MCF 10A (cell line): Measurements from ENCODE around the gene EIF4A3. TPM values are rescaled to one million over a fixed set of nuclear protein-coding genes. Genes with fewer than 3 reads are reported as not detected.

Experiments used
- BruUV-seq: library from RNA; stranded (reverse); fragments of 400-500 nt; replicated peaks from 2 replicates; lab custom pipeline; 2021; lab: Mats Ljungman, UMichigan
- CTCF ChIA-PET: fragments of 300-600 bp; sonication (Branson Sonifier 250); formaldehyde crosslinking; extraction: SDS; loops from one replicate; lab custom pipeline; 2021; ENCODE audit warnings: antibody characterized with exemption, inconsistent platforms; lab: Yijun Ruan, JAX
- POLR2A ChIA-PET: fragments of 300-600, 350-650 bp; sonication (Branson Sonifier 250); formaldehyde crosslinking; extraction: SDS; loops from one replicate; lab custom pipeline; 2020; ENCODE audit warnings: antibody characterized with exemption, inconsistent platforms; lab: Yijun Ruan, JAX
- DNase-seq: peaks from one replicate; pipeline ENCODE4 v3.0.0-alpha.2; 2018; ENCODE audit not compliant: unreplicated experiment
- H3K27ac Mint-ChIP-seq: one replicate; pipeline ENCODE4 v1.8.0; 2022; ENCODE audit warnings: mild to moderate bottlenecking, low read depth, mixed read lengths; ENCODE audit not compliant: unreplicated experiment
- H3K27me3 Mint-ChIP-seq: one replicate; pipeline ENCODE4 v1.8.0; 2022; ENCODE audit warnings: mixed read lengths; ENCODE audit not compliant: insufficient read depth, unreplicated experiment
- H3K36me3 Mint-ChIP-seq: one replicate; pipeline ENCODE4 v1.8.0; 2022; ENCODE audit warnings: mild to moderate bottlenecking, moderate library complexity, mixed read lengths; ENCODE audit not compliant: insufficient read depth, unreplicated experiment
- H3K4me1 Mint-ChIP-seq: one replicate; pipeline ENCODE4 v1.8.0; 2022; ENCODE audit warnings: mixed read lengths; ENCODE audit not compliant: insufficient read depth, unreplicated experiment
- H3K4me3 Mint-ChIP-seq: one replicate; pipeline ENCODE4 v1.8.0; 2022; ENCODE audit warnings: mild to moderate bottlenecking, moderate library complexity, mixed read lengths; ENCODE audit not compliant: unreplicated experiment
- H3K9me3 Mint-ChIP-seq: one replicate; pipeline ENCODE4 v1.8.0; 2022; ENCODE audit warnings: mixed read lengths; ENCODE audit not compliant: unreplicated experiment
- intact Hi-C: fragments of 100-400 bp; cut with micrococcal nuclease; formaldehyde crosslinking; loops from 2 replicates; pipeline ENCODE4 v1.14.1; 2022
- total RNA-seq: library from RNA; stranded (reverse); gene quantifications from 2 replicates; pipeline ENCODE4 v1.2.3, GENCODE V29; 2022
- TF ChIP-seq, protein P1 (sequence below): fragments of 200-600 bp; IDR thresholded peaks from one replicate; pipeline ENCODE4 v1.8.0; 2022; ENCODE audit warnings: antibody characterized with exemption, mild to moderate bottlenecking; ENCODE audit not compliant: unreplicated experiment

EIF4A3 gene
- total RNA-seq, 1 experiment from 2014 or later: 87.0 TPM

DNA sequence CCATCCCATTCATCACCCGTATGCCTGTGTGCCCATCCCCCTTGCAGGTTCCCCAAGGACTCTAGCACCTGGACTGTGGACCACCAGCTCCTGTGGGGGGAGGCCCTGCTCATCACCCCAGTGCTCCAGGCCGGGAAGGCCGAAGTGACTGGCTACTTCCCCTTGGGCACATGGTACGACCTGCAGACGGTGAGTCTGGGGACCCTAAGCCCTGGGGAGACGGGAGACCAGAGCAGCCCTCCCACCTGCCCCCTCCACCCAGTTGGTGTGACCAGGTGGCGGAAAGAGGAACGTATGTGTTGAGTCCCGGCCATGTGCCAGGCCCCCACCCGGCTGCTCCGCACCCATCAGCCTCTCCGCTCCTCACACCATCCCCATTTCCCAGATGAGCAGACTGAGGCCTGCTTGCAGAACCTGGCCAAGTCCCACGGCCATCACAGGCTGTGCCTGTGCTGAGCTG, 30.0 kb downstream of the EIF4A3 start:
- H3K4me3 Mint-ChIP-seq: no peak overlapping the region
- peaks cover 13% of the 10 kb centered on the region for H3K27me3 Mint-ChIP-seq

DNA sequence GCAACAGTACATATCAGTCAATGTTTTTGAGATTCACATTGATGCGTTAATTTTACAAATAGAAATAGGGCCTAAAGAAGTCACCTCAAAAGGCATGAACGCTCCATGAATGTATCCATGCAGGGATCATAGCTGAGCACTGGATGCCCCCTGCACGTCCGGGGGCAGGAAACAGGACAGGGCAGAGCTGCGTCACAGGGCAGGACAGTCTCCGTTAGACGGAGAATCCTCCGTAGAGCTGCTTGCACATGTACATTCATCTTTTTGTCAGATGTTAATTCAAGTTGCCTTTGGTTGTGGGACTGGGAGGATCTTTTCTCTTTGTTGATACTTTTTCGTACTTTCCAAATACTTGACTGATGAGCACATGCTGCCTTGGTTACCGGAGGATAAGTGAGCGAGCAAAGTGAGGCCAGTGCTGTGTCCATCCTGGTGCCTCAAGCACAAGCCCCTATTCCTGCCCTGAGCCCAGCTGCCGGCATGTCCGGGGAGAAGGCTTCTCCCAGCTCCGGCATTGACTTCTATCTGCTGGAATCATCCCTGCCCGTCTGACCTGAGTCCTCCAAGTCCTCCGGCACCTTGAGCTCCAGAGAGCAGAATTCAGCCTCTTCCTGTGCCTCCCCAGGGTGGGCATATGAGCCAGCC, 30.5 kb downstream of the EIF4A3 start:
- intact Hi-C loops: no loop called here
- TF ChIP-seq, protein P1, sequence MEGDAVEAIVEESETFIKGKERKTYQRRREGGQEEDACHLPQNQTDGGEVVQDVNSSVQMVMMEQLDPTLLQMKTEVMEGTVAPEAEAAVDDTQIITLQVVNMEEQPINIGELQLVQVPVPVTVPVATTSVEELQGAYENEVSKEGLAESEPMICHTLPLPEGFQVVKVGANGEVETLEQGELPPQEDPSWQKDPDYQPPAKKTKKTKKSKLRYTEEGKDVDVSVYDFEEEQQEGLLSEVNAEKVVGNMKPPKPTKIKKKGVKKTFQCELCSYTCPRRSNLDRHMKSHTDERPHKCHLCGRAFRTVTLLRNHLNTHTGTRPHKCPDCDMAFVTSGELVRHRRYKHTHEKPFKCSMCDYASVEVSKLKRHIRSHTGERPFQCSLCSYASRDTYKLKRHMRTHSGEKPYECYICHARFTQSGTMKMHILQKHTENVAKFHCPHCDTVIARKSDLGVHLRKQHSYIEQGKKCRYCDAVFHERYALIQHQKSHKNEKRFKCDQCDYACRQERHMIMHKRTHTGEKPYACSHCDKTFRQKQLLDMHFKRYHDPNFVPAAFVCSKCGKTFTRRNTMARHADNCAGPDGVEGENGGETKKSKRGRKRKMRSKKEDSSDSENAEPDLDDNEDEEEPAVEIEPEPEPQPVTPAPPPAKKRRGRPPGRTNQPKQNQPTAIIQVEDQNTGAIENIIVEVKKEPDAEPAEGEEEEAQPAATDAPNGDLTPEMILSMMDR: no peak
- Mint-ChIP-seq H3K9me3 (peaks cover 8% of the 10 kb centered on the region), H3K4me3 (no peak overlapping the region), H3K27me3 (peaks cover 13% of the 10 kb centered on the region), H3K36me3 (peaks cover 6% of the 10 kb centered on the region), H3K27ac (no peak overlapping the region), H3K4me1 (no peaks in the 10 kb centered on the region)
- CTCF ChIA-PET: interaction anchor here (0.6 to 1.1 kb wide), 2 partner anchors 12 to 29 kb away, joined by 3 to 7 read pairs; no protein-coding TSS in a partner anchor
- no TSS peak for BruUV-seq
- no peak for DNase-seq
- POLR2A ChIA-PET: interaction anchor here (2.4 kb wide), 1 partner anchor 29 kb away, joined by 9 read pairs; no protein-coding TSS in a partner anchor

More for the DNA sequence above, 30.0 kb downstream of the EIF4A3 start:
- Mint-ChIP-seq H3K27ac (no peak overlapping the region), H3K4me1 (no peaks in the 10 kb centered on the region), H3K9me3 (peaks cover 8% of the 10 kb centered on the region), H3K36me3 (peaks cover 6% of the 10 kb centered on the region)
- CTCF ChIA-PET: interaction anchor here (1.1 kb wide), 1 partner anchor 11 kb away, joined by 3 read pairs; no protein-coding TSS in a partner anchor
- TF ChIP-seq, protein P1: no peak
- intact Hi-C loops: no loop called here
- POLR2A ChIA-PET: interaction anchor here (2.4 kb wide), 1 partner anchor 28 kb away, joined by 9 read pairs; no protein-coding TSS in a partner anchor
- no peak for DNase-seq
- no TSS peak for BruUV-seq

DNA sequence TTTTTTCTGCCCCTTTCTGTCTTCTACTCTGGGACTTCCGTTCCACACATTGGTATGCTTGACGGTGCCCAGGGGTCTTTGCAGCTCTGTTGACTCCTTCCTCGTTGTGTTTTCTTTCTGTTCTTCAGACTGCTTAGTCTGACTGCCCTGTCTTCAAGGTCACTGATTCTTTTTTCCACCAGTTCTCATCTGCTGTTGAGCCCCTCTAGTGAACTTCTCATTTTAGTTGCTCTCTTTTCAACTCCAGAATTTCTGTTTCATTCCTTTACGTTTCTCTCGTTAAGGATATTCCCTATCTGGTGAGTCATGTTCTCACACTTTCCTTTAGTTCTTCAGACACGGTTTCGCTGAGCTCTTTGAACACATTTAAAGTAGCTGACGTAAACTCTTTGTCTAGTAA, 31.8 kb downstream of the EIF4A3 start:
- peaks cover 6% of the 10 kb centered on the region for H3K36me3 Mint-ChIP-seq
- H3K4me1 Mint-ChIP-seq: no peaks in the 10 kb centered on the region
- TF ChIP-seq, protein P1: no peak
- no TSS peak for BruUV-seq
- peaks cover 13% of the 10 kb centered on the region for H3K27me3 Mint-ChIP-seq
- H3K9me3 Mint-ChIP-seq: peaks cover 8% of the 10 kb centered on the region
- no peak overlapping the region for H3K4me3 Mint-ChIP-seq
- ChIA-PET POLR2A (interaction anchor here (0.7 to 2.4 kb wide), 3 partner anchors 13 to 30 kb away, joined by 4 to 9 read pairs (median 4); no protein-coding TSS in a partner anchor), CTCF (interaction anchor here (0.6 kb wide), 2 partner anchors 13 to 181 kb away, joined by 3 read pairs; no protein-coding TSS in a partner anchor)
- no peak overlapping the region for H3K27ac Mint-ChIP-seq
- DNase-seq: no peak
- intact Hi-C loops: no loop called here

DNA sequence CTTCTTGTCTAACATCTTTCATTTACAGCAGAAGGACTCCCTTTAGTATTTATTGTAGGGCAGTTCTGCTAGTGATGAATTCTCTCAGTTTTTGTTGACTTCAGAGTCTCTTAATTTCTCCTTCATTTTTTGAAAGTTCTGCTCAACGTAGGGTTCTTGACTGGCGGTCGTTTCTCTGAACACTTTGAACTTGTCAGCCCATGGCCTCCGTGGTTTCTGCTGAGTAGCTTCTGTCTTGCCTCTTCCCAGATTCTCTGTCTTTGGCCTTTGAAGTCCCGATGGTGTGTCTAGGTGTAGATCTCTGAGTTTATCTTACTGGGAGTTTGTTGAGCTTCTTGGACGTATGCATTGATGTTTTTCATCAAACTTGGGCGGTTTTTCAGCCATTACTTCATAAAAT, 32.2 kb downstream of the EIF4A3 start:
- TF ChIP-seq, protein P1: no peak
- DNase-seq: no peak
- Mint-ChIP-seq H3K9me3 (peaks cover 8% of the 10 kb centered on the region), H3K27ac (no peak overlapping the region), H3K4me3 (no peak overlapping the region), H3K36me3 (peaks cover 6% of the 10 kb centered on the region), H3K27me3 (peaks cover 13% of the 10 kb centered on the region), H3K4me1 (peaks cover 2% of the 10 kb centered on the region)
- intact Hi-C loops: no loop called here
- CTCF ChIA-PET: no interaction called here
- BruUV-seq: no TSS peak
- POLR2A ChIA-PET: interaction anchor here (1.2 to 2.4 kb wide), 3 partner anchors 13 to 30 kb away, joined by 3 to 9 read pairs (median 4); partner anchors contain the start of gene GAA
